BLaER1 treated with 17β-estradiol and CSF1 and Interleukin-3, amounts not matched to agents 10 nM and 100 nM (cell line): ENCODE results near the gene NPPA.
A peak's percentile ranks its signal among the peaks of the same experiment; 100 is the strongest.

Source experiments
- H3K27ac ChIP-seq, 11 experiments: shearing (Covaris generic); formaldehyde crosslinking; 2 replicates each; pipeline ENCODE4 v1.8.1; 2022
- H3K27me3 ChIP-seq, 11 experiments: shearing (Covaris generic); formaldehyde crosslinking; 2 replicates each; pipeline ENCODE4 v1.8.1; 2022
- H3K36me3 ChIP-seq, 11 experiments: shearing (Covaris generic); formaldehyde crosslinking; 2 replicates each; pipeline ENCODE4 v1.8.1; 2022
- H3K4me1 ChIP-seq, 10 experiments: shearing (Covaris generic); formaldehyde crosslinking; 2 replicates each; pipeline ENCODE4 v1.8.1; 2022
- H3K4me2 ChIP-seq, 11 experiments: shearing (Covaris generic); formaldehyde crosslinking; 2 replicates each; pipeline ENCODE4 v1.8.1; 2022
- H3K4me3 ChIP-seq, 10 experiments: shearing (Covaris generic); formaldehyde crosslinking; 2 replicates each; pipeline ENCODE4 v1.8.1; 2022
- H3K9ac ChIP-seq, 11 experiments: shearing (Covaris generic); formaldehyde crosslinking; 2 replicates each; pipeline ENCODE4 v1.8.1; 2022
- H3K9me3 ChIP-seq, 11 experiments: shearing (Covaris generic); formaldehyde crosslinking; replicated peaks in 1 of 11; 2 replicates each; pipeline ENCODE4 v1.8.1; 2022
- H4K20me1 ChIP-seq, 11 experiments: shearing (Covaris generic); formaldehyde crosslinking; 2 replicates each; pipeline ENCODE4 v1.8.1; 2022
- Cebpa-rat ChIP-seq, 11 experiments: shearing (Covaris generic); IDR thresholded peaks; 2 replicates each; pipeline ENCODE4 v1.8.1; 2022

Gene NPPA

GRCh38 chr1:11841245-11842153 is 6.1 kb downstream of the NPPA start:
- Histone ChIP-seq H3K4me2 (peak overlapping the region; percentile 66 to 87 (median 81)), H3K4me1 (peaks cover 45 to 67% (median 60%) of the 10 kb centered on the region in 10 experiments), H3K36me3 (peaks cover 54 to 94% (median 75%) of the 10 kb centered on the region in 11 experiments)

DNA sequence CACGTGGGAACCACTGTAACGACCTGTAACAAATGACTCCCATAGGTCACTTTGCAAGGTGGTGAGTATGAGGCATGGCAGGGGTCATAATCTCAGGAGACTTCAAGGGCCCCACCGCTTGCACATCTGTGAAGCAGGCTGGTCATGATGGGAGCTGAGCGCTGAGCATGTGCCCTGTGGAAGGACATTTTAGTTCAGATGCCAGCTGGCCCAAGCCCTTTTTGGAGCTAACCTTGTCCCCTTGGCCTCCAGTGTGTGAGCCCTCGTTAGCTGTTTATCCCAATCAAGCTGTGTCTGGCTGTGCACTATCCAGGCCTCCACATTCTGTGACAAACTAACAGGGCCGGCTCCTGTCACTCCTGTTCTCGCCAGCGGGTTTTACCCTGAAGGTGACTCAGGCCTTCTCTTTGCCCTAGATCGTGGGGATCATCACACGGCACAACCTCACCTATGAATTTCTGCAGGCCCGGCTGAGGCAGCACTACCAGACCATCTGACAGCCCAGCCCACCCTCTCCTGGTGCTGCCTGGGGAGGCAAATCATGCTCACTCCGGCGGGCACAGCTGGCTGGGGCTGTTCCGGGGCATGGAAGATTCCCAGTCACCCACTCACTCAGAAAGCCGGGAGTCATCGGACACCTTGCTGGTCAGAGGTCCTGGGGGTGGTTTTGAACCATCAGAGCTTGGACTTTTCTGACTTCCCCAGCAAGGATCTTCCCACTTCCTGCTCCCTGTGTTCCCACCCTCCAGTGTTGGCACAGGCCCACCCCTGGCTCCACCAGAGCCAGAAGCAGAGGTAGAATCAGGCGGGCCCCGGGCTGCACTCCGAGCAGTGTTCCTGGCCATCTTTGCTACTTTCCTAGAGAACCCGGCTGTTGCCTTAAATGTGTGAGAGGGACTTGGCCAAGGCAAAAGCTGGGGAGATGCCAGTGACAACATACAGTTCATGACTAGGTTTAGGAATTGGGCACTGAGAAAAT is 7.6 kb downstream of the NPPA start:
- Histone ChIP-seq H3K4me2 (peak overlapping the region; percentile 4 to 87 (median 81); a peak in 17 of 22 replicates), H3K9ac (peak overlapping the region in 6 of 11 experiments; percentile 5 to 61 (median 24); a peak in 6 of 22 replicates), H3K4me1 (peaks cover 44 to 52% (median 48%) of the 10 kb centered on the region in 10 experiments), H3K9me3 (no peaks in the 10 kb centered on the region), H3K36me3 (peaks cover 69 to 98% (median 85%) of the 10 kb centered on the region in 11 experiments), H4K20me1 (peaks cover 0 to 98% (median 49%) of the 10 kb centered on the region in 11 experiments; a peak in 19 of 22 replicates), H3K27ac (peak overlapping the region in 2 of 11 experiments; percentile 8 to 44; a peak in 2 of 22 replicates), H3K27me3 (no peaks in the 10 kb centered on the region), H3K4me3 (no peak overlapping the region)
- no peak for TF ChIP-seq Cebpa-rat (IDR thresholded peaks at IDR 0.05)

More at GRCh38 chr1:11841245-11842153, 6.1 kb downstream of the NPPA start:
- Histone ChIP-seq H3K9me3 (no peaks in the 10 kb centered on the region), H3K27ac (peak overlapping the region in 8 of 11 experiments; percentile 4 to 54 (median 41); a peak in 14 of 22 replicates), H3K4me3 (no peak overlapping the region), H3K27me3 (no peaks in the 10 kb centered on the region), H4K20me1 (peaks cover 0 to 95% (median 52%) of the 10 kb centered on the region in 11 experiments; a peak in 19 of 22 replicates), H3K9ac (peak overlapping the region in 8 of 11 experiments; percentile 10 to 61 (median 26); a peak in 13 of 22 replicates)
- no peak for TF ChIP-seq Cebpa-rat (IDR thresholded peaks at IDR 0.05)

DNA sequence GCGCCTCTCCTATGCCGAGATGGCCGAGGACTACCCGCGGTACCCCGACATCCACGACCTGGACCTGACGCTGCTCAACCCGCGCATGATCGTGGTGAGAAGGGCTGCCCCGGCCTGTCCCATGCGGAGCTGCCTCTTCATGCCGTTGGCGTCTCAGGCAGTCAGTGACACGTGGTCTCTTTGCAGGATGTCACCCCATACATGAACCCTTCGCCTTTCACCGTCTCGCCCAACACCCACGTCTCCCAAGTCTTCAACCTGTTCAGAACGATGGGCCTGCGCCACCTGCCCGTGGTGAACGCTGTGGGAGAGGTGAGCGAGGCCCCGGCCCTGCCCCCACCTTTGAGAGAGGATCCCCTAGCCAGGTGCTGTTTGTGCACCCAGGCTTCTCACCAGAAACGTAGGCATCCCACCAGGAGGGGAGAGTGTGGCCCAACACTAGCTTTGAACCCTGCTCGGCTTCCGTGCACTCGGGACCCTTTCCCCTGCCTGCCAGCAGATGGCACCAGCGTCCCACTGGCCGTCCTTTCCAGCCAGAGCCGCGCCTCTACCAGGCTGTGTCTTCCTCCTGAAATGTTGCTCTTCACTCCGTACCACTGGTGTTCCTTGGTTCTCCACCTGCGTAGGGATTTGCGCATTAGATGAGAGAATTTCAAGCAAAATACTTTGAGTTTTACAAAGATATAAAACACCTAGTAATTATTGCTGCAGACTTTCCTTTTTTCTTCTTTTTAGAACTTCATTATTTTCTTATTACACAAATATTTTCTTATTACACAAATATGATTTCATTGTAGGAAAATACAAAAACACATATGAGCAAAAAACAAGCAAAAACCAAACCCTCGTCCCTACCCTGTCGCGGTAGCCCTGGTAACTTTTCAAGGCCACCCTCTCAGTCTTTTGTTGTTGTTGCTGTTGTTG is 9.0 kb downstream of the NPPA start:
- Histone ChIP-seq H3K4me1 (peaks cover 36 to 41% (median 40%) of the 10 kb centered on the region in 10 experiments), H3K36me3 (peaks cover 73 to 98% (median 85%) of the 10 kb centered on the region in 11 experiments), H3K4me3 (no peak overlapping the region), H3K4me2 (no peak overlapping the region), H4K20me1 (peaks cover 0 to 98% (median 49%) of the 10 kb centered on the region in 11 experiments; a peak in 19 of 22 replicates), H3K27ac (no peak overlapping the region), H3K27me3 (no peaks in the 10 kb centered on the region), H3K9me3 (no peaks in the 10 kb centered on the region), H3K9ac (no peak overlapping the region)
- no peak for TF ChIP-seq Cebpa-rat (IDR thresholded peaks at IDR 0.05)

GRCh38 chr1:11837767-11838348 is 9.7 kb downstream of the NPPA start:
- TF ChIP-seq Cebpa-rat (IDR thresholded peaks at IDR 0.05): no peak
- Histone ChIP-seq H3K4me3 (no peak overlapping the region), H3K4me2 (no peak overlapping the region), H3K9me3 (no peaks in the 10 kb centered on the region), H4K20me1 (peaks cover 0 to 97% (median 48%) of the 10 kb centered on the region in 11 experiments; a peak in 19 of 22 replicates), H3K4me1 (peaks cover 29 to 34% (median 32%) of the 10 kb centered on the region in 10 experiments), H3K9ac (no peak overlapping the region), H3K27me3 (no peaks in the 10 kb centered on the region), H3K36me3 (peaks cover 79 to 99% (median 89%) of the 10 kb centered on the region in 11 experiments), H3K27ac (no peak overlapping the region)

DNA sequence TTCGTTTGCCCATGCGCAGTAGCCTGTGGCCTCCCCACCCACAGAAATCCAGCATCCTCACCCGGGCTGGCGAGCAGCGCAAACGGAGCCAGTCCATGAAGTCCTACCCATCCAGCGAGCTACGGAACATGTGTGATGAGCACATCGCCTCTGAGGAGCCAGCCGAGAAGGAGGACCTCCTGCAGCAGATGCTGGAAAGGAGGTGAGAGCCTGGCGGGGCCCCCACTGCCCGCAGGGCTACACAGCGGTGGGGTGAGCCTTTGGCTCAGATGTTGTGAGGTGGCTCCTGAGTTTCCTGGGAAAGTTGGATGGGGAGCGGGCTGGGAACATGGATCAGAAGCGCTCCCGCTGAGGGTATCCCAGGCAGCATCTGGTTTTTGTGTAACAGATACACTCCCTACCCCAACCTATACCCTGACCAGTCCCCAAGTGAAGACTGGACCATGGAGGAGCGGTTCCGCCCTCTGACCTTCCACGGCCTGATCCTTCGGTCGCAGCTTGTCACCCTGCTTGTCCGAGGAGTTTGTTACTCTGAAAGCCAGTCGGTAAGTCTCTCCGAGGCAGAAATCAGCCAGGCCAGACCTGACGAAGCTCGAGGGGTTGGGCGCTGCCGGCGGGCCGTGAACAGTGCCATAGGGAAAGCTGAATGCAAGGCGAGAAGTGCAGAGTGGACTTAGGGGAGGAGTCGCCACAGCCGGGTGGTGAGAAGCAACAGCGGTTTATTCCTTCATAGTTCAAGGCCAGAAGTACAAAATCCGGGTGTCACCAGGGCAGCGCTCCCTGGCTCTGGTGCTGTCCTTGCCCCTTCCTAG is 10.4 kb downstream of the NPPA start:
- Histone ChIP-seq H3K27ac (no peak overlapping the region), H3K27me3 (no peaks in the 10 kb centered on the region), H3K4me1 (peaks cover 22 to 27% (median 25%) of the 10 kb centered on the region in 10 experiments), H3K4me3 (no peak overlapping the region), H3K4me2 (no peak overlapping the region), H3K36me3 (peaks cover 86 to 100% (median 94%) of the 10 kb centered on the region in 11 experiments), H4K20me1 (peaks cover 0 to 96% (median 41%) of the 10 kb centered on the region in 11 experiments; a peak in 19 of 22 replicates), H3K9ac (0 out of 22 replicates have a peak overlapping the region, but pooled peaks of 1 of the 11 experiments have one; percentile 9), H3K9me3 (no peaks in the 10 kb centered on the region)
- no peak for TF ChIP-seq Cebpa-rat (IDR thresholded peaks at IDR 0.05)

DNA sequence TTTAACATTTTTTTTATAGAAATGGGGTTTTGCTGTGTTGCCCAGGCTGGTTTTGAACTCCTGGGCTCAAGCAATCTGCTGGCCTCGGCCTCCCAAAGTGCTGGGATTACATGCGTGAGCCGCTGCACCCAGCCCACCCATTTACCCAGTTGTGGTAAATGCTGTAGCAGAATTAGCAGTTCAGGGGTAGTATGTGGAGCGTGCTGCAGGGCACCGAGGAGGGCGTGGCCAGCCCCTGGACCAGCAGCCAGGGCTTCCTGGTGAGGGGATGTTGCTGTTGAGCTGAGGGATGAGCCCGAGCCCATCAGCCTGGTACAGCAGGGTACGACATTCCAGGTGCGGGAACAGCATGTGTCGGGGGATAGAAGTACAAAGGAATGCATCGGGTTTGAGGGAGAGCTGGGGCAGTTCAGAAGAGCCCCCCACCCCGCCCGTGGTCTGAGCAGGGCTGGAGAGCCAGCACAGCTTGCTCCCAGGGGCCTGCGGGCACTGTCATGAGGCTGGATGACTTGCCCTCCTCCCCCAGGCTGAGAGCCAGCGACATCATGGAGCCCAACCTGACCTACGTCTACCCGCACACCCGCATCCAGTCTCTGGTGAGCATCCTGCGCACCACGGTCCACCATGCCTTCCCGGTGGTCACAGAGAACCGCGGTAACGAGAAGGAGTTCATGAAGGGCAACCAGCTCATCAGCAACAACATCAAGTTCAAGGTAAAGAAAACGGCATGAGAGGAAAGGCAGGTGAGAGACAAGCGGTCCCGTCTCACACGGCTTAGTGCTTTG is 11.9 kb downstream of the NPPA start:
- H3K4me3 ChIP-seq: no peak overlapping the region
- peaks cover 7 to 11% (median 10%) of the 10 kb centered on the region in 10 experiments for H3K4me1 ChIP-seq
- peaks cover 0 to 81% (median 29%) of the 10 kb centered on the region in 11 experiments; a peak in 18 of 22 replicates for H4K20me1 ChIP-seq
- H3K36me3 ChIP-seq: peaks cover 96 to 100% (median 99%) of the 10 kb centered on the region in 11 experiments
- no peak for TF ChIP-seq Cebpa-rat (IDR thresholded peaks at IDR 0.05)
- peak overlapping the region in 1 of 11 experiments; percentile 18; a peak in 1 of 22 replicates for H3K27ac ChIP-seq
- no peaks in the 10 kb centered on the region for H3K9me3 ChIP-seq
- H3K4me2 ChIP-seq: no peak overlapping the region
- H3K9ac ChIP-seq: 0 out of 22 replicates have a peak overlapping the region, but pooled peaks of 1 of the 11 experiments have one; percentile 2
- no peaks in the 10 kb centered on the region for H3K27me3 ChIP-seq
